HG03196 (cell line): ENCODE results near the gene MOCS1.

ENCODE experiments used
- ATAC-seq: cut with Tn5 transposase; IDR thresholded peaks from one replicate; pipeline ENCODE4 v1.9.1; 2021; ENCODE audit not compliant: unreplicated experiment

Gene MOCS1

DNA sequence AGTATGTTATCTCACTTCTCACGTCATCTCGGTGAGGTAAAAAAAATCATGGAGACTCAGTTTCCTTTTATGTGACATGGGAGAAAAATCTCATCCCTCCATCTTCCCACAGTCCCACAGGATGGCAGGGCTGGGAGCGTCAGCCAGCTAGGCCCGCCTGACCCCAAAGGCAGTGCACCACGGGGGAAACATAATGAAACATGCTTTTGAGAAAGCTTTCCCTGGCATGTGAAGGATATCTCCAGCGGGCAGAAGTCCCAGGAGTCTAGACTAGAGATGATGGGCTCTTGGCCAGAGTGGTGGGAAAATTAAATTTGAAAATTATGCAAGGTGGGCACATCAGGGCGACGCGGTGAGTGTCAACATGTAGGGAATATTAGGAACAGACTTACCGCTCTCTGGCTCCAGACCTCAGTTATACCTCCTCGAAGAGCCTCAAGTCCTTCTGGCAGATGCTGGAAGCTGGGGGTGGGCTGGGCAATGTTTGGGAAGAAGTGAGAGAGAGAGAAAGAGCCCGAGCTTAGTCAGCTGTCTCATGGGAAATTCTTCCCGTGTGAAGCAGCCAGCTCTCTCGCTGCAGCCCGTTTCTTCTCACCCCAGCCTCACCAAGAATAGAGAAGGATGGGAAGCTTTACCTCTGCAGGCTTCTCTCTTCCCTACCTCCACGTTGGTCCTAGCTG, 52.3 kb downstream of the MOCS1 start:
- no peak for ATAC-seq

GRCh38 chr6:39880594-39880993, 53.7 kb downstream of the MOCS1 start:
- ATAC-seq, result no peak

- no peak for ATAC-seq
Observed at GRCh38 chr6:39879535-39879934, 54.7 kb downstream of the MOCS1 start.

DNA sequence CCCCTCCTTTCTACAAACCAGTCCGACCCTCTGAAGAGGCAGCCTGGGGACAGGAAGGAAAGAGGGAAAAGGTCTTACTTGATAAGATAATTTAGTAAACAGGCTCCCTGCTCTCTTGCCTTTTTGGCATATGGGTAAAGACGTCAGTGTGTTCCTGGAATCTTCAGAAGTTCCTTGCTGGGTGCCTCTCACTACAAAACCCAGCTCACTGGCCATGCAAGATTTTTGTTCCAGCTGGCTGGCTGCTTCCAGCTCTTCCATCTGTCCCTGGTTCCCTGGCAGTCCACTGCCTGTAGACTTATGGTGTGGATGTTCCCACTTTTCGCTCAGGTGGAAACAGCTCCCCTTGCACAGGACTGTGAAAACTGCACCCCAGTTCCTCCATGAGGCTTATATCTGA, 57.4 kb downstream of the MOCS1 start:
- ATAC-seq, result no peak

GRCh38 chr6:39876111-39876510, 58.2 kb downstream of the MOCS1 start:
- no peak for ATAC-seq

DNA sequence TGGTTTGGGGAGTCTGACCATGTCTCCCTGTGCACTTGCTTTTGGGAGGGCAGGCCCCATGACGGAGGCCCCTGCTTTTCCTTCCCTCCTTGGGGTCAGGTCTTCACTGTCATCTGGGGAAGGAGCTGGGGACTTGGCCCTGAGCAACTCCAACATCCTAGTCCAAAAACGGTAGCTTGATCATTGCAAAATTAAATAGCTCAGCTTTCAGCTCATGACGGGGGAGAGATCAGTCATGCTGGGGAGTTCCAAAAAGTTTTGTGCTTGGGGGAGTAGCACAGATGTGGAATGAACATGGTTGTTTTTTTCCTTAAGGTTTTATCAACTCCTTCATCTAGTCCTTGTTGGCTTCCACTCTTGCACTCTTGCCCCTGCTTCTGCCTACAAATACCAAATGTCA, 60.8 kb downstream of the MOCS1 start:
- no peak for ATAC-seq

GRCh38 chr6:39870950-39871349, 63.3 kb downstream of the MOCS1 start:
- no peak for ATAC-seq

- no peak for ATAC-seq
Observed at GRCh38 chr6:39867592-39867991, 66.7 kb downstream of the MOCS1 start.

- no peak for ATAC-seq
Observed at GRCh38 chr6:39865011-39865888, 69.0 kb downstream of the MOCS1 start.

GRCh38 chr6:39861663-39862062, 72.6 kb downstream of the MOCS1 start:
- no peak for ATAC-seq

GRCh38 chr6:39859025-39859424, 75.2 kb downstream of the MOCS1 start:
- ATAC-seq, result no peak

DNA sequence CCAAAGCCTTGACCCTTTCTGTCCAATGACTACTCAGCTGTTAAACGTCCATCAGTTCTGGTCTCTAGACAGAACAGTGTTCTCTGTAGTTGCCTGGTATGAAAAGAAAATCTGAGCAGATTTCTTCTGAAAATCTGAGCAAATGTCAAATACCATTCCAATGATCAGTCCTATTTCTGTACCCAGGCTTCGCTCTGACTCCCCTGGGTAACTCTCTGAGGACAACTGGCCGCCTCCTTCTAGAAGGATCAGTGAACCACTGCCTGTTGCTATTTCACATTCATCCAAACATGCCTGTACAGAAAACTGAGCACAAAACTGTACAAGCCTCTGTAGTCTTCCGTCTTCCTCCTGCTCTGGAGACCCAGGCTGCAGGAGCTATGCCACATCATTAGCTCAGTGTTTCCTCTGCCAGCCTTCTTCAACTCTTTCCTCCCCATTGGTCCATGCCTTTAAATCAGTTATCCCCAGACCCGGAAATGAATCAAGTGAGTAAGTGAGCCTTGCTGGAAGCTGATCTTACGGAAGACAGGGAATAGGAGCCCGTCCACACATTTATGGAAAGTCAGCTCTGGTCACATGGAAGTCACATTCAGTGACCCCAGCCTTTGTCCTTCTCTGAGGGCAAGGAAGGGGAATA, 78.8 kb downstream of the MOCS1 start:
- no peak for ATAC-seq
